ENCODE measurements around the gene FMC1.

Gene FMC1

GRCh38 chr7:139387594-139387993 is 46.5 kb downstream of the FMC1 start:
- DNase-seq = no peak

DNA sequence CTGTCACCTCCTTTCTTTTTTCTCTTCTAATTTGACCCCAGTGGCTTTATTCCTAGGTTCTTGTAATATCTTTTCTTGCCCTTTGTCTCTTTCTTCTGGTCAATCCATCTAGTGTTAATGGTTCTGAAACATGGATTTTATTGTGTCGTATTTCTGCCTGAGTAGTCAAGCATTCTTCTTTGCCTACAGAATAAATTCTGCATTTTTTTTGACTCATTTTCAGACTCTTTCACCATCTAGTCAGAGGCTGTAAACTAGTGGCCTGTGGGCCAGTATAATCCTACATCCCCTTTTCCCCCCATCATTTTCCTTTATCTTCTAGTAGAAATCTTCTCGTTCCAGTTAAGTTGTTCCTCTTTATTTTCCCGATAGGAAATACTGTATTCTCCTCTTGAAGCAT is 48.0 kb downstream of the FMC1 start:
- no peak for DNase-seq

- DNase-seq = no peak
Measured at GRCh38 chr7:139389774-139390173, 48.6 kb downstream of the FMC1 start.

- no peak for DNase-seq
Measured at GRCh38 chr7:139393621-139394211, 52.6 kb downstream of the FMC1 start.

DNA sequence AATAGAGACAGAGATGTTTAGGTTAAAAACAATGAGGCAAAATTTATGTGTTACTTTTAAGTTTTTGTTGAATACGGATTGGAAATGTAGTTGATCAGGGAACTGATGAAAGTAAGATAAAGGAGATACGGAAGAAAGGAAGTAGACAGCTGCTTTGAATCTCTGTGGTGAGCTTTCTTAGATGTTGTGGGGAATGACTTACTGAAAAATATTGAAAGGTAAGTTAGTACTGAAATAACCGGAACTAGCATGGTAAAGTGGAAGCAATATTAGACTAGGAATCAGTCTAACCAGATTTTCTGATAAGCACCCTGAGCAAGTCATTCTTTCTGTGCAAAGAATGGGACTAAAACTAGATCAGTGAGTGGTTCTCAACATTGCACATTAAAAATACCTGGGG is 53.4 kb downstream of the FMC1 start:
- no peak for DNase-seq
